H54 (cell line): ENCODE measurements around the gene MCOLN2.

Experiments
- DNase-seq: peaks from one replicate; pipeline ENCODE4 v3.0.0; 2011; ENCODE audit warnings: low spot score, mixed read lengths; ENCODE audit not compliant: insufficient read length
- FAIRE-seq: peaks from 3 replicates; lab custom pipeline; 2011; peaks lifted over from hg19 to GRCh38; lab: Jason Lieb, UNC
- POLR2A ChIP-seq: IDR thresholded peaks from 2 replicates; pipeline ENCODE4 v1.6.1; 2011; ENCODE audit warnings: low read depth, mild to moderate bottlenecking, low read length

Gene MCOLN2

DNA sequence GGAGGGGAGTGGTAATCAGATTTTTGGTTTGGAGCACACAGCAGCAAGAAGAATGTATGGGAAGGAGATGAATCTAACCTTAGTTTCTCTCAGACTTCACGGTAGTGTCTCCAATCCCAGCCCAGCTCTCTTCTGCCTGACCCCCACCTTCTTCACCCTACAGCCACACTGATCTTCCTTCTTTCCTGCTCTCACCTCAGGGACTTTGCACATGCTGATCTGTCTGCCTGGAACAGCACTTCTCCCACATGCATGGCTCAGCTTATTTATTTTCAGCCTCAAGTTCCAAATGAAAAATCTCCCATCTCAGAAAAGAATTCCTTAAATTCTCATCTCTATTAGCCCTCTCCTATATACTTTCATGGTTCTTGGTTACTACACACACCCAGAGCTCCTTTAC, 55.1 kb downstream of the MCOLN2 start:
- FAIRE-seq: no peak
- DNase-seq: no peak
- TF ChIP-seq POLR2A: no peak

DNA sequence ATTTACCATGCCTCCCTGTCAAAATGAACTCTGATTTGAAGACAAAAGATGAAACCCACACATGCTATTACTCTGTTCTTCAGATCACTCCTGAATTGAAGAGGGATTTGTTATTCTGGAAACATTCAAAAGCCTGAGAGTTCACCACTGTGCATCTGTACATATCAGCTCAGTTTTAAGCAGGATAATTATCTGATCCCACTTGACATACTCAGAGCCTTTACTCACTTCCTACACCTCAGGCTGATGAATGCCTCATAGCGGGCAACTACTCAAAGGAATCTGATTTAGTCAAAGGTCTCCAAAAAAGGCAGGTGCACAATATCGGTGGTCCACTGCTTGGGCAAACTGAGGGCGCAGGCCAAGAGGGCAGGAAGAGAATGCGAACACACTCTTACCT, 56.4 kb downstream of the MCOLN2 start:
- TF ChIP-seq POLR2A: no peak
- no peak for FAIRE-seq
- DNase-seq: no peak

DNA sequence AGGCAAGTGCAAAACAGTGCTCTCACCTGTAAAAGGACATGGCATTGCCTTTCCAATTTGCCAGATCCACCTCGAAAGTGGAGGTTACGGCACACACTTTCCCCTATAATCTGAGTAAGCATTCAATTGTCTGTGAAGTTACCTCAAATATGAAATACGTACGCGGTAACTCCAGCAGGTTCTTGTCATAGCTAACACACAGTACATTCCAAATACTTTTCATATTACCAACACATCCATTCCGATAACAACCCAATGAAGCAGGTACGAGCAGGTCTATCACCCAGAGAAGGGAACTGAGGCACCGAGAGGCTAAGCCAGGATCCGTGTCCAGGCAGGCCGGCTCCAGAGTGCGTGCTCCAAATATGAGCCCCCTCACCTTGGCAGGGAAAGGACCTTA, 57.2 kb downstream of the MCOLN2 start:
- no peak for TF ChIP-seq POLR2A
- DNase-seq (no peak), FAIRE-seq (no peak)

DNA sequence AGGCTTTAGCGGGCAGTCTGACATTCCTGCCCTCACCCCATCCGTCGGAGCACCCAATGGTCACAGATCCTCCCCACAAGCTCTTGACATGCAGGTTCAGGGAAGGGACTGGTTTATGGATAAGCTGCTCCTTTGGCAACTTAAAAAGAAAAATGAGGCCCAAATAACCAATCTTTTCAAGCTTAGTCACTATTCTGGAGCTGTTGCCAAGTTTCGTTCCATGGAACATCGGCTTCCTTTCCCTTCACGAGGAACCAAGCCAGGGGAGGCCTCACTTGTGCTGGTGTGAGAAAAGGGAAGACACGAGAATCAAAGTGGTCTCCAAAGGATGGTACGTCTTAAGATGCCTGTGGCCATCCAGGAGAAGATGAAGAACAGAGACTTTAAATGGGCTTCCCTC, 57.8 kb downstream of the MCOLN2 start:
- no peak for DNase-seq
- no peak for FAIRE-seq
- no peak for TF ChIP-seq POLR2A

DNA sequence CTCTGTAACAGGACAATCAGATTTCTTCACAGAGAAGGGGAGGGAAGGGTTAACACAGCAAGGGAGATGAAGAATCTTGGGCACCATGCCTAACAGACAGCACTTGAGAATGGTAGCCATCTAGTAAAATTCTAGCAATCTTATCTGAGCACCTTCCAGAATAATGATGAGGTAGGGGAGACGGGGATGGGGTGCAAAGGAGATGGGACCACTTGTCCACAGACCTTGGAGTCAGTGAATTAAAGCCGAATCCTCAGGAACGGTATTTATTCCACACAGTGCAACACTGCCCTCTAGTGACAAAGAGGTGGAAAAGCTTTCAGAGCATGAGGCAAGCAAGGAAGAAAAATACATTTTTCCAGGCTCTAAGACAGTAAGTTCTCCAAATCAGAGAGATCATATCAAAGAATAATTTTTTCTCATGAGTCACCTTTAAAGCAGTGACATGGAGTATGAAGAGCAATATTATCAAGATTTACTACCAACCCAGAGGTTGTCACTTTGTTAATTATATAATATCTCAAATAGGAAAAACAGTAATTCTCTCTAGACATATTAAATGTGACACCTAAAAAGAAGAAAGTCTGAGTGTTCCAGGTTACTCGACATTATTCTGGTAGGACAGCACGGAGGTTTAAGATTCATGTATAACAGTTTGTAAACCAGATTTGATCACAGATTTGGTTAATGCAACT, 60.6 kb downstream of the MCOLN2 start:
- DNase-seq: peak; percentile 27
- peak; percentile 83 for FAIRE-seq
- no peak for TF ChIP-seq POLR2A

DNA sequence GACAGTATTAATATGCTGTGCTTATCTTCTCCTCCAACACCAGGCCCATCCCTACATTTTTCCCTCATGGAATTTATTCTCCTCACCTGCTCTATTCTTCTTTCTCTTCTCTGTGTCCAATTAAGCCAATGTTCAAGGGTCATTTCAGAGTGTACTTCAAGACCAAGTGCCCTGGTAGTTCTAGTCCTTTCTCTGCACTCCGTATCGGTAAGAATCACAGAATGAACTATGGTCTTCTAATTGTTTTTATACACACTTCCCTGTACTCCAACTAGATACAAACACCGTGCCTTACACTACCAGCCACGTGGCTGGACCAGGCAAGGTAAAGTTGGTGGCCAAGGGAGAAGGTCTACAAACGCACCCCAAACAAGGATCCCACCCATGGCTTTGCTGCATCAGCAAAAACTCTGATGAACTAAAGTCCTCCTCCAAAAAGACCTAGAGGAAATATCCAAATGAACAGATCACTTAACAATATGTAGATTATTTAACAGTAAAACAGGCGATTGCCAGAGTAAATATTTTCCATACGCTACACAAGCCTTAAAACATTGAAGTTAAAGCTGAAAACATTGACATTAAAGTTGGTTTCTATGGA, 63.8 kb downstream of the MCOLN2 start:
- no peak for FAIRE-seq
- no peak for DNase-seq
- no peak for TF ChIP-seq POLR2A

DNA sequence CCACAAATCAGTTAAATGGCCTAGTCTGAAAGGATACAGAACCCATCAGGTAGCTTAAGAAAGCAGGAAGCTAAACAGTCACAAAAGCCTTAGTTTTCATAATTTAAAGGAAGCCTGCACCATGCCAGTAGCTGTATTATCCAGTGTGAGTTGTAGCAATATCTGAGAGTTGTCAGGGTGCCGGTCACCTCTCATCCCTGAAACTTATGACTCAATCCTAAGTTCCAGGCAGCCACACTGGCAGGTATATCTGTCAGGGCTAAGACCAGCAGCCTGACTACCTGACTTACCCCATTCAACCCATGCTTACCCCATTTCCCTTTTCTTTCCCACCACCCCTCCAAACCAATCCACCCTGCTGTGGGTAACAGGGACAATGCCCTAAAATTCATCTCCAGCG, 66.1 kb downstream of the MCOLN2 start:
- FAIRE-seq (no peak), DNase-seq (no peak)
- no peak for TF ChIP-seq POLR2A

DNA sequence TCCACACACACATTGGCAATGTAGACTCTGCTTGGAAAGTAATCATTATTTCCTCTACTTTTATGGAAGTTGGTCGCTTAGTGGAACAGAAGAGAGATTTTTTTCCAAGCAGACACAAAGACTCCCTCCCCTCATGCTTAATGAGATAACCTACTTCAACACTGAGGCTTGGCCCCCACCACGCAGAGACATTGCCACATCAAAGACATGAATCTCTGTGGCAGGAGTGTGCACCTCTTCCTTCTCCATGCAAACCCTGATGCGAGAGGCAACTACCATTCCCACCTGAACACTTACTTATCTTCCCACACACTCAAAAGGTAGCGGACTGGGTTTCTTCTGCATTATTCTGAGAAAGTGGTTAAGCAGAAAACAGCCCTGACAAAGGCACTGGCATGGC, 66.6 kb downstream of the MCOLN2 start:
- TF ChIP-seq POLR2A: no peak
- FAIRE-seq (no peak), DNase-seq (no peak)

DNA sequence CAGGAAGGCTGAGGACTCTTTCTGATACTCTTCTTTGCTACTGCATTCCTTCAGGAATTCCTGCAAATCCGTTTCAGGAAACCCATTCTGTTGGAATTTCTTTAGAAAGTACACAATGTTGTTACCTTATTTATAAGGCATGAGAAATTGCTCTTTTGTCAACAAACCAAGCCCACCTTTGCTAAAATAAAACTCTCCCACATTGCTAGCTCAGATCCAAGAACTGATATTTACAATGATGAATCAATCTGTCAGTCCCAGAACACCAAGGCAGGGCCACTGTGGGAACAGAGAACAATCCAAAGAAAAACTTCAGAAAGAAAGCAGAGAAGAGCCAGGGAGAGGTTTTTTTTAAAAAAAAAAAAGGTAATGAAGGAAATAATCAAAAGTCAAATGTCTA, 67.3 kb downstream of the MCOLN2 start:
- FAIRE-seq (no peak), DNase-seq (no peak)
- no peak for TF ChIP-seq POLR2A

DNA sequence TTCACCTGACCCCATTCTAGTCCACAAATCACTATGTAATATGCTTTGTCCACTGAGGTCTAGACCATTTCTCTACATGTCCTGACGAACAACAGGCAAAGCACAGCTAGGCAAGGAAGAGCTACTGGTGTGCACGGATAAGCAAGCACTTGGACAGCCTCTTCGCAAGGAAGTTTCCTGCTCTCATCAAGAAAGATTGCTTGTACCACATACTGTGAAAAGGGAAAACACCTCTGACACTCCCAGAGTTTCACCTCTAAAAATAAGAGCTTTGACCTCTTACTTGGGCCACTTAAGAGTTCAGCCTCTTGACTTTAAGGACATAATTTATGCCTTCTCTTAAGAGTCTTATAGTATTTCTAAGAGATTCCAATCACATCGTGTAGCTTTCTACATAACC, 67.9 kb downstream of the MCOLN2 start:
- DNase-seq (no peak), FAIRE-seq (no peak)
- TF ChIP-seq POLR2A: no peak

DNA sequence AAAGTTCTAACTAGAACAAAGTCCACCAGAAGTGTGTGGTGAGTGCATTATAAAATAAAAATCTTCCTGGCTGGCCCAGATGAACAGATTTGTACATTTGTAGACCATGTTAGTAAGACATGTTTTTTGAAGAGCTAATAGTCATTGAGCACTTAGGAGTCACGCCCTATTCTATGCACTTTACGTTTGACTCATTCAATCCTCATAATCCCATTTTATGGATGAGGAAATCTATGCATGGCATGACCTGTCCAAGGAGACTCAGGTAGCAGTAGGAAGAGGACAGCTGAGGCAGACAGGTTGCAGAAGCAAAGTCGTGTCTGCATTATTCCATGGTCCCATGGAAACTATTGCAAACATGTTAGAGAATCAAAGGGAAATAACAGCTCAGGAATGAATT, 73.6 kb downstream of the MCOLN2 start:
- TF ChIP-seq POLR2A: no peak
- FAIRE-seq: no peak

DNA sequence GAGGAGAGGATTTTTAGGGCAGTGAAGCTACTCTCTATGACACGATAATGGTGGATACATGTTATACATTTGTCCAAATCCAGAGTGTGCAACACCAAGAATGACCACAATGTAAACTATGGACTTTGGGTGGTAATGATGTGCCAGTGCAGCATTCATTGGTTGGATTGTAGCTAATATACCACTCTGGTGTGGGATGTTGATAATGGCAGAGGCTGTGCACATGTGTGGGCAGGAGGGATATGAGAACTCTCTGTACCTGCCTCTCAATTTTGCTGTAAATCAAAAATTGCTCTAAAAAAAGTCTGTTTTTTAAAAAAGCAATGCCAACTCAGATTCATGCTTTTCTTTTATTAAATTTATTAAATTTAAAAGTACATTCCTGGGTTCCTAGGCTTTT, 76.8 kb downstream of the MCOLN2 start:
- DNase-seq (no peak), FAIRE-seq (no peak)
- no peak for TF ChIP-seq POLR2A

More for the DNA sequence above, 73.6 kb downstream of the MCOLN2 start:
- DNase-seq: no peak

DNA sequence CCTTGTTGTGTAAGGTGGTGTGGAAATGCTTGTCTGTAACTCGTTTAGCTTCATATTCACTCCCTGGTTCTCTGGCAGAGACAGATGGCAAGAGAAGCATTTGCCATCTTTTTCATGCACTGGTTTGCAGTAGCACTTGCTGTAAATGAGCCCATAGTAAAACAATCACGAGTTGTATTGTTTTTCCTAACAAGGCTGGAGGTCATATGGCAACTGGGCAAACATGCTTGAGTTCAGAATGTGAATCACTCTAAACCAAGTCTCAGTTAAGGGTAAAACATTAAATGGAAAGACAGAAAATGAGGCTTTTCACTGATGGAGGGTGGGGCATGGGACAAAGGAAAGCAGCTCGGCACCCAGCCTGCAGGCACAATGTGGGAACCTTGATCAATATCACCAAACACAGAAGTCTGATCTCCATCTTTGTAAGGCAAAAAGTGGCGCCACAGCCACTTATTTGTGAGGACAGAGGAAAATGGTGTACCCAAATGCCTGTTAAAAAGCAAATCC, 77.4 kb downstream of the MCOLN2 start:
- no peak for TF ChIP-seq POLR2A
- no peak for FAIRE-seq
- DNase-seq: no peak

DNA sequence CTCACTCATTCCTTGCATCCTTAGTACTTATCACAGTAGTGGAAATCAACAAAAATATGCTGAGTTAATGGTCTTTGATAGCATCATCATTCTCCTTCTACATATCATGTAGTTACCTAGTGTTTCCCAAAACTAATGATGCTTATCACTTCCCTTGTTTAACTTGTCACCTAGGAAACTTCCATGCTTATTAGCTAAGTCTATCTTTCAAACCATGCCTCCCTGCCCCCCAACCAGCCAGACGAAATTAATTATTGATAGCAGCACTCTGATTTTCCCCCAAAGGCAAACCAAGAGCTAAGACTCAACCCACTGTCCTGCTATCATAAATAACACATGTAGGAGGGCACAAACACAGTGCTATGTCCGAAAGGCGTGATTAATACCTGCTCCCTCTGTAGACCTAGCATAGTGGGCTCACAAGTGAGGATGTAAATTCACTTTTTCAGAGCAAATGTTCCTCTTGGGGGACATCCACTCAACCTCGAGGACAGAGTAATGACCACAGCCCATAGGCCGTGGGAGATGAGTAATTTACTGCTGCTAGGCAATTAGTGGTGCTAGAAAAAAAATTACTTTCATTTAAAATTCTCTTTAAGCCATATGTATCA, 78.1 kb downstream of the MCOLN2 start:
- no peak for TF ChIP-seq POLR2A
- FAIRE-seq: no peak
- no peak for DNase-seq
